22Rv1 (cell line): ENCODE results near the gene SLC29A3.
"Not testable (repeated sequence)": the region's sequence is repeated elsewhere in the genome, so short reads cannot be mapped to it uniquely, and the experiment has no call there.

ENCODE experiments used
- H3K27ac ChIP-seq: fragments of 450-650 bp; 2 replicates; pipeline ENCODE4 v1.5.1; 2017
- CTCF ChIP-seq: fragments of 450-650 bp; IDR thresholded peaks from 2 replicates; pipeline ENCODE4 v1.5.1; 2017; ENCODE audit warnings: mild to moderate bottlenecking
- ZFX ChIP-seq: fragments of 450-650 bp; IDR thresholded peaks from 2 replicates; pipeline ENCODE4 v1.6.1; 2017; ENCODE audit warnings: antibody characterized with exemption, borderline replicate concordance

SLC29A3 gene

GRCh38 chr10:71296086-71296485, 23.0 kb upstream of the SLC29A3 start:
- TF ChIP-seq ZFX (no peak), CTCF (no peak)
- H3K27ac ChIP-seq: no peak overlapping the region

- H3K27ac ChIP-seq: not testable (repeated sequence)
Observed at GRCh38 chr10:71296811-71297210, 22.2 kb upstream of the SLC29A3 start.

GRCh38 chr10:71297343-71297742, 21.7 kb upstream of the SLC29A3 start:
- no peak overlapping the region for H3K27ac ChIP-seq
- no peak for TF ChIP-seq ZFX
- TF ChIP-seq CTCF: no peak

- H3K27ac ChIP-seq: no peak overlapping the region
- TF ChIP-seq ZFX: no peak
- TF ChIP-seq CTCF: no peak
Observed at GRCh38 chr10:71299071-71299785, 19.8 kb upstream of the SLC29A3 start.

GRCh38 chr10:71300555-71301370, 18.3 kb upstream of the SLC29A3 start:
- no peak overlapping the region for H3K27ac ChIP-seq

GRCh38 chr10:71301371-71301916, 17.6 kb upstream of the SLC29A3 start:
- no peak overlapping the region for H3K27ac ChIP-seq
- no peak for TF ChIP-seq CTCF
- no peak for TF ChIP-seq ZFX

More at GRCh38 chr10:71300555-71301370, 18.3 kb upstream of the SLC29A3 start:
- TF ChIP-seq ZFX: no peak
- TF ChIP-seq CTCF: no peak

- TF ChIP-seq ZFX: no peak
- no peak for TF ChIP-seq CTCF
- H3K27ac ChIP-seq: no peak overlapping the region
Observed at GRCh38 chr10:71302451-71302850, 16.6 kb upstream of the SLC29A3 start.
